Stomach smooth muscle (tissue), 2 donors: Measurements from ENCODE around the gene GLE1.

Experiments
- H3K27ac ChIP-seq: one replicate; pipeline ENCODE4 v1.7.0; 2013; ENCODE audit warnings: mild to moderate bottlenecking, low read length, inconsistent platforms
- H3K27me3 ChIP-seq, 2 donors: one replicate each; pipeline ENCODE4 v1.7.0; 2013; ENCODE audit warnings: low read length in 2 of 2; ENCODE audit not compliant: insufficient read depth in 2 of 2, control insufficient read depth in 1 of 2
- H3K36me3 ChIP-seq, 2 donors: one replicate each; pipeline ENCODE4 v1.7.0; 2013; ENCODE audit warnings: low read length in 2 of 2; ENCODE audit not compliant: control insufficient read depth in 2 of 2, insufficient read depth in 2 of 2
- H3K4me1 ChIP-seq: one replicate; pipeline ENCODE4 v1.7.0; 2013; ENCODE audit warnings: low read length; ENCODE audit not compliant: control insufficient read depth, insufficient read depth
- H3K4me3 ChIP-seq, 2 donors: one replicate each; pipeline ENCODE4 v1.7.0; 2013; ENCODE audit warnings: low read length in 2 of 2
- H3K9ac ChIP-seq, 2 donors: one replicate each; pipeline ENCODE4 v1.7.0; 2013; ENCODE audit warnings: low read length in 2 of 2, mild to moderate bottlenecking in 1 of 2
- H3K9me3 ChIP-seq, 2 donors: one replicate each; pipeline ENCODE4 v1.7.0; 2013; ENCODE audit warnings: low read length in 2 of 2; ENCODE audit not compliant: control insufficient read depth in 2 of 2
- donor health status: healthy.
- donor health status: Pancreatic carcinoma.

Gene GLE1

DNA sequence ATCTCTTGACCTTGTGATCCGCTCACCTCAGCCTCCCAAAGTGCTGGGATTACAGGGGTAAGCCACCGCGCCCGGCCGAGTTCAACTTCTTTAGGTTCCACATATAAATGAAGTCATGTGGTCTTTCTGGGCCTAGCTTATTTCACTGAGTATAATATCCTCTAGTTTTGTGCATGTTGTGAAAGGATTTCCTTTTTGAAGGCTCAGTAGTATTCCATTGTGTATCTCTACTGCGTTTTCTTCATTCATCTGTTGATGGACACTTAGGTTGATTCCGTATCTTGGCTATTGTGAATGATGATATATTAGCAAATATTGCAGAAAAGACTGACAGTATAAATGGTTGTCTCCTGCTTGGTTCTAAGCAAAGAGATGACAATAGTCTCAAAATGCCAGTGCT lies 28.7 kb upstream of the GLE1 start:
- Histone ChIP-seq H3K9ac (no peak overlapping the region), H3K4me3 (no peak overlapping the region), H3K27ac (no peak overlapping the region), H3K4me1 (no peaks in the 10 kb centered on the region), H3K27me3 (no peaks in the 10 kb centered on the region), H3K36me3 (peaks cover 8 to 21% of the 10 kb centered on the region in 2 donors), H3K9me3 (no peaks in the 10 kb centered on the region)

DNA sequence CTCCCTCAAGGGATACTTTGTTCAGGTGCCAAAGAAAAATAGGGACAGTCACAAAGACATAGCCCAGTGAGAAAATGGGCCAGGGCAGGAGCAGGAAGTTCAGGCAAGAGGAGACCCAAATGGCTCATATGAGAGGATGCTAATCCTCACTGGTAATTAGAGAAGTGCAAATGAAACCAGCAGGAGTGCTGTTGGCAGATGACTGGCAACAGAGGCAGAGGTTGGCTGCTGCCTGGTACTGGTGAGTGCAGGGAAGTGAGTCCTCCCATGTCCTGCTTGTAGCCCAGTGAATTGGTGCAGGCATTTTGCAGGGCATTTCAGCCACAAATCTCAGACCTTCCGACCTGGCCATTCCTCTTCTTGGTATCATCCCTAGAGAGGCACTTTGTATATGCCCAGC lies 25.3 kb upstream of the GLE1 start:
- no peak overlapping the region for H3K4me3 ChIP-seq
- H3K9ac ChIP-seq, result no peak overlapping the region
- H3K27ac ChIP-seq, result no peak overlapping the region
- H3K27me3 ChIP-seq, result no peaks in the 10 kb centered on the region
- H3K9me3 ChIP-seq, result no peaks in the 10 kb centered on the region
- no peaks in the 10 kb centered on the region for H3K4me1 ChIP-seq
- H3K36me3 ChIP-seq, result peaks cover 10 to 26% of the 10 kb centered on the region in 2 donors

- H3K36me3 ChIP-seq, result peaks cover 28 to 29% of the 10 kb centered on the region in 2 donors
- H3K4me1 ChIP-seq, result no peaks in the 10 kb centered on the region
These were observed 23.0 kb upstream of the GLE1 start for GRCh38 chr9:128481561-128481960.

GRCh38 chr9:128482186-128482585 lies 22.3 kb upstream of the GLE1 start:
- no peak overlapping the region for H3K27ac ChIP-seq
- H3K9me3 ChIP-seq, result no peaks in the 10 kb centered on the region
- no peak overlapping the region for H3K4me3 ChIP-seq
- H3K36me3 ChIP-seq, result peaks cover 29 to 34% of the 10 kb centered on the region in 2 donors
- no peaks in the 10 kb centered on the region for H3K4me1 ChIP-seq
- no peak overlapping the region for H3K9ac ChIP-seq
- H3K27me3 ChIP-seq, result no peaks in the 10 kb centered on the region

More at GRCh38 chr9:128481561-128481960, 23.0 kb upstream of the GLE1 start:
- no peak overlapping the region for H3K27ac ChIP-seq
- H3K27me3 ChIP-seq, result no peaks in the 10 kb centered on the region
- H3K9me3 ChIP-seq, result no peaks in the 10 kb centered on the region
- H3K4me3 ChIP-seq, result no peak overlapping the region
- H3K9ac ChIP-seq, result no peak overlapping the region

GRCh38 chr9:128484686-128485413 lies 19.7 kb upstream of the GLE1 start:
- no peak overlapping the region for H3K4me3 ChIP-seq
- no peaks in the 10 kb centered on the region for H3K9me3 ChIP-seq
- H3K36me3 ChIP-seq, result peaks cover 30 to 36% of the 10 kb centered on the region in 2 donors
- H3K27me3 ChIP-seq, result no peaks in the 10 kb centered on the region
- no peak overlapping the region for H3K9ac ChIP-seq
- no peaks in the 10 kb centered on the region for H3K4me1 ChIP-seq
- no peak overlapping the region for H3K27ac ChIP-seq

DNA sequence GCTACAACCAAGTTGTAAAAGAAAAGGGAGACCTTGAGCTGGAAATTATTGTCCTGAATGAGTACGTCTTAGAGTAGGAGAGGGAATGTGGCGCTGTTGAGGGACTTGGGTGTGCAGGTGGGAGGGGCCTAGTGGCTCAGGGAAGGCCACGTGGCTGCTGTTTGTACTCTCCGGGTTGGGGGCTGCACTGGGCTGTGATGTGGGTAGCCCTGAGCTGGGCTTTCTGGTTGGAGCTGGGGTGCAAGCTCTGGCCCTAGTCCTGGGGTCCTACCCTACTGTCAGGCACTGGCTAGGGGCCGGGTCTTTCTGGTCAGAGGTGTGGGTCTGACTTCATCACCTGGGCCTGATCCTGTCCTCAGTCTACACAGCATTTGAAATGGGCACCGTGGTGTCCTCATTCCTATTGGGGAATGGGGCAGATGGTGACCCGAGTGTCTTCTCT lies 19.1 kb upstream of the GLE1 start:
- no peak overlapping the region for H3K9ac ChIP-seq
- H3K27me3 ChIP-seq, result no peaks in the 10 kb centered on the region
- H3K4me1 ChIP-seq, result no peaks in the 10 kb centered on the region
- no peak overlapping the region for H3K4me3 ChIP-seq
- H3K36me3 ChIP-seq, result peaks cover 30 to 36% of the 10 kb centered on the region in 2 donors
- no peaks in the 10 kb centered on the region for H3K9me3 ChIP-seq
- no peak overlapping the region for H3K27ac ChIP-seq

DNA sequence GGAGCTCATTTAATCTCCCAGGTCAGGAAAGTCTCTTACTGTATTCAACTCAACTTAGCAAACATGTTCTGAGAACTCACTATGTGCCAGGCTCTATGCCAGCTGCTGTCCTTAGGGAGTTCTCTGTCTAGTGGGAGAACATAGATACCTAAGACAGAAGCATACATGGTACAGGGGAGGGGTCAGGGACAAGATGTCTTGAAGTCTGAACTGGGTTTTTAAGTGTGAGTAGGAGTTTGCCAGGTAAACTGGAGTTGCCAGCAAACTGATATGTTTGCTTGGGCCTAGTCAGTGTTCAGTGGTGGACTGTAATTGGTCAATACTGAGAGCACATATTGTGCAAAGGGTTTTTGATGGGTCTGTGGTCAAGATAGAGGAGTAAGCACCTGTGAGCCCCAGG lies 18.3 kb upstream of the GLE1 start:
- H3K4me3 ChIP-seq, result no peak overlapping the region
- no peak overlapping the region for H3K27ac ChIP-seq
- H3K4me1 ChIP-seq, result no peaks in the 10 kb centered on the region
- no peak overlapping the region for H3K9ac ChIP-seq
- no peaks in the 10 kb centered on the region for H3K27me3 ChIP-seq
- no peaks in the 10 kb centered on the region for H3K9me3 ChIP-seq
- H3K36me3 ChIP-seq, result peaks cover 30 to 36% of the 10 kb centered on the region in 2 donors

DNA sequence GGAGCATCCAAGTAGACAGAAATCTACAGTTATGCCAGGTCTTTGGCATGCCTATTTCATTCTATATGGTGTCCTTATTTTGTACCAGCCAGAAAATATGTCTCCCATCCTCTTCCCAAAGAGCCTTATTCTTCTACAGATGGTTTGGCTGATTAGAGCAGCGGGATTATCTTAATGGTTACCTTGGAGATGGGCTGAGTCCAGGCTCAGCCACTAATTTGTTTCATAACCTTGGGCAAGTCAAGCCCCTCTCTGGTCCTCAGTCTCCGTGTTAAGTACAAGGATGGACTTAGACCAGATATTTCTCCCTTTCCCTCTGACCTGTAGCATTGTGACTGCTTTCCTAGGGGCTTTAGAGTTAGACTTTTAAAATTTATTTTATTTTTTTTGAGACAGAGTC lies 11.1 kb upstream of the GLE1 start:
- H3K9ac ChIP-seq, result no peak overlapping the region
- H3K9me3 ChIP-seq, result no peaks in the 10 kb centered on the region
- peaks cover 22 to 31% of the 10 kb centered on the region in 2 donors for H3K36me3 ChIP-seq
- H3K27ac ChIP-seq, result no peak overlapping the region
- H3K4me1 ChIP-seq, result no peaks in the 10 kb centered on the region
- no peaks in the 10 kb centered on the region for H3K27me3 ChIP-seq
- H3K4me3 ChIP-seq, result no peak overlapping the region

DNA sequence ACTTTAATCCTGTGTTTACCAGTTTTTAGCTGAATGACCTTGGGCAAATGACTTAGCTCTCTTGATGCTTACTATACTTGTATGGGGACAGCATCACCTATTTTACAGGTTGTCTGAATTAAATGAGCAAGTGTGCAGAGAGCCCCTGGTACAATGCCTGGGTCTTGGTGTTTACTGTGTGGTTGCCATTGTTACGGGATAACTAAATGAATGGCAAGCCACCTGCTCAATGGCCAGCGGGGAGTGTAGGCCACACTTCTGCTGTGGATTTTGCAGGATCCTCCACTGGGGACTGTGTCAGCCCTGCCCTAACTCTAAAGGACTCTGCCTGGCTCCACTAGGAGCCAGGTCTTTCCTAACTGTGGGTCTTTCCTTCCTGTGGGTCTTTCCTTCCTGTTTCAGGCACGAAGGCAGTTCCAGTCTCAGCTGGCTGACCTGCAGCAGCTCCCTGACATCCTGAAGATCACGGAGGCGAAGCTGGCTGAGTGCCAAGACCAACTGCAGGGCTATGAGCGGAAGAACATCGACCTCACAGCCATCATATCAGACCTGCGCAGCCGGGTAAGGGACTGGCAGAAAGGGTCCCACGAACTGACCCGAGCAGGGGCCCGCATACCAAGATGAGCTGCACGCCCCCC lies 10.3 kb upstream of the GLE1 start:
- no peaks in the 10 kb centered on the region for H3K4me1 ChIP-seq
- no peak overlapping the region for H3K27ac ChIP-seq
- H3K27me3 ChIP-seq, result no peaks in the 10 kb centered on the region
- no peak overlapping the region for H3K4me3 ChIP-seq
- H3K9me3 ChIP-seq, result no peaks in the 10 kb centered on the region
- no peak overlapping the region for H3K9ac ChIP-seq
- H3K36me3 ChIP-seq, result peaks cover 22 to 37% of the 10 kb centered on the region in 2 donors

GRCh38 chr9:128494746-128495129 lies 9.8 kb upstream of the GLE1 start:
- no peaks in the 10 kb centered on the region for H3K9me3 ChIP-seq
- peaks cover 18 to 38% of the 10 kb centered on the region in 2 donors for H3K36me3 ChIP-seq
- H3K4me1 ChIP-seq, result no peaks in the 10 kb centered on the region
- no peak overlapping the region for H3K9ac ChIP-seq
- H3K27ac ChIP-seq, result no peak overlapping the region
- no peak overlapping the region for H3K4me3 ChIP-seq
- H3K27me3 ChIP-seq, result no peaks in the 10 kb centered on the region

DNA sequence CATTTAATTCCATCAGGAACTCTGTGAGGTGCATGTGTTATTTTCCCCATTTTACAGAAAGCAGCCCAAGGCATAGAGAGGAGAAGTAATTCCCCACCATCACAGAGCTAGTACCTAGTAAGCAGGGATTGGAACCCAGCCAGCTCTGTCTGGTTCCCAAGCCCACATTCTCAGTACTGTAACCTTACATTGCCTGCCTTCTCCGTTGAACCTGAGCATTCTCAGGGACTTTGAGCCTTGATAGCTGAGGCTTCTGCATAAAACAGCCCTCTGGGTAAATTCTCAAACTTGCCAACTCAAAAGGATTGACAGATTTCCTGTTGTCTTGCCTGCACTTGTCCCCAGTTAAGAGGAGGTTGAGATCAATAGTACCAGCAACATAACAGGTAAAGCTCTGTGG lies 9.2 kb upstream of the GLE1 start:
- H3K9me3 ChIP-seq, result no peaks in the 10 kb centered on the region
- peak overlapping the region in 1 of 2 donors; percentile 51 for H3K9ac ChIP-seq
- H3K36me3 ChIP-seq, result peaks cover 18 to 41% of the 10 kb centered on the region in 2 donors
- H3K27ac ChIP-seq, result no peak overlapping the region
- no peaks in the 10 kb centered on the region for H3K27me3 ChIP-seq
- H3K4me3 ChIP-seq, result no peak overlapping the region
- H3K4me1 ChIP-seq, result no peaks in the 10 kb centered on the region
